Measurements from ENCODE around the gene ZCCHC12.

- TF ChIP-seq POLR2A (IDR thresholded peaks at IDR 0.05; ENCODE audit: low read length) (no peak), GATA1 (IDR thresholded peaks at IDR 0.05; ENCODE audit: low read depth, low read length) (no peak)
Measured at GRCh38 chrX:118780911-118781310, 42.7 kb upstream of the ZCCHC12 start.

Measured in erythroblast (primary cell).